Large intestine (tissue), 3 donors: Measurements from ENCODE around the gene ACTN1. TPM values are rescaled to one million over a fixed set of nuclear protein-coding genes. Genes with fewer than 3 reads are reported as not detected.
"Not testable (repeated sequence)": the region's sequence is repeated elsewhere in the genome, so short reads cannot be mapped to it uniquely, and the experiment has no call there.

Source experiments
- DNase-seq, 2 donors: peaks; one replicate each; pipeline versions ENCODE4 v3.0.0 to v3.0.0-alpha.2; 2013
- H3K27ac ChIP-seq: one replicate; pipeline ENCODE4 v1.5.1; 2013; ENCODE audit warnings: low read length
- H3K27me3 ChIP-seq: 2 replicates; pipeline ENCODE4 v1.6.1; 2013; ENCODE audit warnings: low read length; ENCODE audit not compliant: control insufficient read depth, insufficient read depth
- H3K36me3 ChIP-seq: 2 replicates; pipeline ENCODE4 v1.6.1; 2013; ENCODE audit warnings: low read length; ENCODE audit not compliant: control insufficient read depth, insufficient read depth
- H3K4me1 ChIP-seq: one replicate; pipeline ENCODE4 v1.6.1; 2013; ENCODE audit warnings: low read length; ENCODE audit not compliant: control insufficient read depth, insufficient read depth
- H3K4me3 ChIP-seq: one replicate; pipeline ENCODE4 v1.5.1; 2013; ENCODE audit warnings: low read length
- H3K9me3 ChIP-seq: one replicate; pipeline ENCODE4 v1.6.1; 2013; ENCODE audit warnings: mild to moderate bottlenecking, low read depth, low read length, moderate library complexity; ENCODE audit not compliant: control insufficient read depth
- WGBS: methylation state at CpG from one replicate; pipeline ENCODE4 v1.1.5; 2013; ENCODE audit warnings: low lambda C conversion rate; ENCODE audit not compliant: insufficient coverage; 5-methylcytosine and 5-hydroxymethylcytosine counted together
- polyA plus RNA-seq: library from polyadenylated mRNA; unstranded; fragments of 120-200 nt; gene quantifications from one replicate; pipeline ENCODE4 v1.2.1, GENCODE V29; 2013

ACTN1 gene
- polyA plus RNA-seq, 1 donor: 120 TPM

- Histone ChIP-seq H3K27ac (peak overlapping the region; percentile 93), H3K4me3 (peak overlapping the region; percentile 96), H3K9me3 (no peaks in the 10 kb centered on the region), H3K27me3 (no peaks in the 10 kb centered on the region), H3K36me3 (peaks cover 17% of the 10 kb centered on the region), H3K4me1 (peaks cover 30% of the 10 kb centered on the region)
- no CpG with 5 or more reads among the region's 72 CpGs for WGBS
- DNase-seq: peak in 1 of 2 donors; percentile 73
Observed at GRCh38 chr14:68978172-68978911, 760 bp downstream of the ACTN1 start.

- Histone ChIP-seq H3K27me3 (no peaks in the 10 kb centered on the region), H3K4me1 (peaks cover 30% of the 10 kb centered on the region), H3K9me3 (no peaks in the 10 kb centered on the region), H3K36me3 (peaks cover 21% of the 10 kb centered on the region), H3K4me3 (peak overlapping the region; percentile 96), H3K27ac (peak overlapping the region; percentile 93)
- peak in 1 of 2 donors; percentile 69 for DNase-seq
- no CpG with 5 or more reads among the region's 25 CpGs for WGBS
Observed at GRCh38 chr14:68977718-68978171, 1.4 kb downstream of the ACTN1 start.

GRCh38 chr14:68977180-68977717, 1.9 kb downstream of the ACTN1 start:
- Histone ChIP-seq H3K27ac (peak overlapping the region; percentile 68), H3K9me3 (no peaks in the 10 kb centered on the region), H3K4me1 (peaks cover 30% of the 10 kb centered on the region), H3K4me3 (peak overlapping the region; percentile 96), H3K36me3 (peaks cover 24% of the 10 kb centered on the region), H3K27me3 (no peaks in the 10 kb centered on the region)
- no peak for DNase-seq
- no CpG with 5 or more reads among the region's 8 CpGs for WGBS

- H3K27ac ChIP-seq: peak overlapping the region; percentile 68
- no CpG with 5 or more reads among the region's 13 CpGs for WGBS
- H3K4me3 ChIP-seq: peak overlapping the region; percentile 96
- H3K4me1 ChIP-seq: peaks cover 30% of the 10 kb centered on the region
- H3K36me3 ChIP-seq: peaks cover 29% of the 10 kb centered on the region
- H3K27me3 ChIP-seq: no peaks in the 10 kb centered on the region
- no peaks in the 10 kb centered on the region for H3K9me3 ChIP-seq
- peak in 1 of 2 donors; percentile 73 for DNase-seq
Observed at GRCh38 chr14:68976160-68977067, 2.7 kb downstream of the ACTN1 start.

GRCh38 chr14:68975667-68976066, 3.4 kb downstream of the ACTN1 start:
- peak overlapping the region; percentile 68 for H3K27ac ChIP-seq

GRCh38 chr14:68974759-68975347, 4.2 kb downstream of the ACTN1 start:
- Histone ChIP-seq H3K27me3 (no peaks in the 10 kb centered on the region), H3K27ac (peak overlapping the region; percentile 68), H3K9me3 (no peaks in the 10 kb centered on the region), H3K36me3 (peaks cover 29% of the 10 kb centered on the region), H3K4me3 (no peak overlapping the region), H3K4me1 (peaks cover 36% of the 10 kb centered on the region)
- no peak for DNase-seq
- WGBS: no CpG with 5 or more reads among the region's 6 CpGs

More at GRCh38 chr14:68975667-68976066, 3.4 kb downstream of the ACTN1 start:
- peak in 1 of 2 donors; percentile 66 for DNase-seq
- H3K9me3 ChIP-seq: no peaks in the 10 kb centered on the region
- H3K27me3 ChIP-seq: no peaks in the 10 kb centered on the region
- no peak overlapping the region for H3K4me3 ChIP-seq
- peaks cover 29% of the 10 kb centered on the region for H3K36me3 ChIP-seq
- WGBS: no CpG with 5 or more reads among the region's 7 CpGs
- peaks cover 33% of the 10 kb centered on the region for H3K4me1 ChIP-seq

- WGBS: no CpG with 5 or more reads among the region's 5 CpGs
- no peak overlapping the region for H3K4me3 ChIP-seq
- peaks cover 41% of the 10 kb centered on the region for H3K4me1 ChIP-seq
Observed at GRCh38 chr14:68973639-68974038, 5.5 kb downstream of the ACTN1 start.

GRCh38 chr14:68973219-68973565, 5.9 kb downstream of the ACTN1 start:
- DNase-seq, H3K27me3 ChIP-seq, H3K9me3 ChIP-seq, H3K4me3 ChIP-seq, H3K27ac ChIP-seq: not testable (repeated sequence)
- Histone ChIP-seq H3K4me1 (peaks cover 41% of the 10 kb centered on the region), H3K36me3 (peaks cover 29% of the 10 kb centered on the region)
- WGBS: no CpG with 5 or more reads among the region's 6 CpGs

More at GRCh38 chr14:68973639-68974038, 5.5 kb downstream of the ACTN1 start:
- DNase-seq: no peak
- Histone ChIP-seq H3K27ac (no peak overlapping the region), H3K27me3 (no peaks in the 10 kb centered on the region), H3K36me3 (peaks cover 29% of the 10 kb centered on the region), H3K9me3 (no peaks in the 10 kb centered on the region)

GRCh38 chr14:68972507-68973218, 6.4 kb downstream of the ACTN1 start:
- Histone ChIP-seq H3K27ac (no peak overlapping the region), H3K9me3 (no peaks in the 10 kb centered on the region)

More at GRCh38 chr14:68972507-68973218, 6.4 kb downstream of the ACTN1 start:
- Histone ChIP-seq H3K27me3 (no peaks in the 10 kb centered on the region), H3K4me3 (no peak overlapping the region), H3K4me1 (peaks cover 44% of the 10 kb centered on the region), H3K36me3 (peaks cover 32% of the 10 kb centered on the region)
- WGBS: 86% methylated on average over 2 of the region's 14 CpGs
- no peak for DNase-seq
